ENCODE results near the gene INPP5D.

- TF ChIP-seq POLR2AphosphoS5 (IDR thresholded peaks at IDR 0.05) (no peak), CTCF (IDR thresholded peaks at IDR 0.05) (no peak), POLR2A (IDR thresholded peaks at IDR 0.05) (no peak)
Measured at GRCh38 chr2:233248999-233249398, 188.9 kb downstream of the INPP5D start.
